IPS DF 6.9 (cell line): ENCODE results near the gene CYP11A1.

Experiments
- DNase-seq: peaks from one replicate; pipeline ENCODE4 v3.0.0-alpha.2; 2013; ENCODE audit warnings: low read depth, low spot score
- H3K27ac ChIP-seq: one replicate; pipeline ENCODE4 v1.5.1; 2013; ENCODE audit warnings: low read length, control low read depth
- H3K27me3 ChIP-seq: 2 replicates; pipeline ENCODE4 v1.6.1; 2013; ENCODE audit warnings: mild to moderate bottlenecking, low read length; ENCODE audit not compliant: control insufficient read depth, insufficient read depth
- H3K36me3 ChIP-seq: 2 replicates; pipeline ENCODE4 v1.6.1; 2013; ENCODE audit warnings: low read length; ENCODE audit not compliant: control insufficient read depth, insufficient read depth
- H3K4me1 ChIP-seq: 2 replicates; pipeline ENCODE4 v1.6.1; 2013; ENCODE audit warnings: low read length; ENCODE audit not compliant: control insufficient read depth, insufficient read depth
- H3K4me3 ChIP-seq: 2 replicates; pipeline ENCODE4 v1.5.1; 2013; ENCODE audit warnings: mild to moderate bottlenecking, low read length
- H3K9me3 ChIP-seq: 2 replicates; pipeline ENCODE4 v1.6.1; 2013; ENCODE audit warnings: low read length, inconsistent platforms; ENCODE audit not compliant: control insufficient read depth, insufficient read depth
- WGBS: extraction: QIAGEN DNeasy Blood & Tissue Kit; methylation state at CpG from one replicate; pipeline ENCODE4 v1.1.7; 2013; ENCODE audit warnings: mixed read lengths, missing lambda C conversion rate; ENCODE audit not compliant: insufficient read length, insufficient coverage; 5-methylcytosine and 5-hydroxymethylcytosine counted together

CYP11A1 gene

DNA sequence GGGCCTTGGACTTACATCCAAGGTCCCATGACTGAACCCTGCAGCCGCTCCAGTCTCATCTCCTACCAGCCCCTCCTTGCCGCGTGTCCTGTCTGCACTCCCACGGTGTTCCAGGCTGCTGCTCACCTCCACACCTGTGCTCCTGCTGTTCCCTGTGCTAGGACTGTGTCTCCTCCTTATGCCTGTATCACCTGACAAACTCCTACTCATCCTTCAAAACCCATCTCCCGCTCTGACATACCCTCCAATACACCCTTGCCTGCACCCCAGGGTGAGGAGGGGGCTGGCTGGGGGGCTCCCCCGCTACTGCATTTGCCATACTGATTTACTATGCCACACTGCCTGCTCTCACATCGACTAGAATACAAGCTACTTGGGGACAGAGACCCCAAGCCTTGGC, 53.6 kb downstream of the CYP11A1 start:
- no peaks in the 10 kb centered on the region for H3K9me3 ChIP-seq
- WGBS: no CpG with 5 or more reads among the region's 7 CpGs
- DNase-seq: no peak
- H3K4me1 ChIP-seq: peaks cover 18% of the 10 kb centered on the region
- H3K4me3 ChIP-seq: no peak overlapping the region
- no peaks in the 10 kb centered on the region for H3K27me3 ChIP-seq
- H3K36me3 ChIP-seq: no peaks in the 10 kb centered on the region
- no peak overlapping the region for H3K27ac ChIP-seq

DNA sequence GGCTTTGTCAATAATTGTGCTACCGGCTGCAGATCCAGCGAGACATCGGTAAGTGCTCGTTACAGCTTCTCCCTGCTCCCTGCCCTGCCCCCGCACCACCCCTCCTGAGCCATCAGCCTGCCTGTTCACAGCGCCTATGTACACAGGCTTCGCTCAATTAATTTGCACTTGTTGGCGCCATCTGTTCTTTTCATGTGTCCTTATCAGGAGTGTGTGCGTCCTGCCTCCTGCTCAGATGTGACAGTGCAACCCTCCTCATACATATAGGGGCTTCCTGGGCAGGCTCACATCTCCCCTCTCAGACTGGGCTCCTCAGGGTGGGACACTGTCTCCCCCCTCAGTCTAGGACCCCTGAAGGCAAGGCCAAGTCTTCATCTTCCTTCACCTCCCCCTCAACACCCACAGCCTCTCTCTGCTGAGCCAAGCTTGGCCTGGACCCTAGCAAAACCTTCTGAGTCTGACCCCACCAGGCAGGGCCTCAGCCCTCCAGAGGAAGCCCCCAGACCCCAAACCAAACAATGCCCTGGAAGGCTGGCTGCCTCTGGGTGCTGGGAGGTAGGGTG, 54.9 kb downstream of the CYP11A1 start:
- H3K36me3 ChIP-seq: no peaks in the 10 kb centered on the region
- H3K27me3 ChIP-seq: no peaks in the 10 kb centered on the region
- H3K9me3 ChIP-seq: no peaks in the 10 kb centered on the region
- no CpG with 5 or more reads among the region's 9 CpGs for WGBS
- DNase-seq: no peak
- no peak overlapping the region for H3K4me3 ChIP-seq
- H3K4me1 ChIP-seq: peaks cover 19% of the 10 kb centered on the region
- H3K27ac ChIP-seq: no peak overlapping the region

DNA sequence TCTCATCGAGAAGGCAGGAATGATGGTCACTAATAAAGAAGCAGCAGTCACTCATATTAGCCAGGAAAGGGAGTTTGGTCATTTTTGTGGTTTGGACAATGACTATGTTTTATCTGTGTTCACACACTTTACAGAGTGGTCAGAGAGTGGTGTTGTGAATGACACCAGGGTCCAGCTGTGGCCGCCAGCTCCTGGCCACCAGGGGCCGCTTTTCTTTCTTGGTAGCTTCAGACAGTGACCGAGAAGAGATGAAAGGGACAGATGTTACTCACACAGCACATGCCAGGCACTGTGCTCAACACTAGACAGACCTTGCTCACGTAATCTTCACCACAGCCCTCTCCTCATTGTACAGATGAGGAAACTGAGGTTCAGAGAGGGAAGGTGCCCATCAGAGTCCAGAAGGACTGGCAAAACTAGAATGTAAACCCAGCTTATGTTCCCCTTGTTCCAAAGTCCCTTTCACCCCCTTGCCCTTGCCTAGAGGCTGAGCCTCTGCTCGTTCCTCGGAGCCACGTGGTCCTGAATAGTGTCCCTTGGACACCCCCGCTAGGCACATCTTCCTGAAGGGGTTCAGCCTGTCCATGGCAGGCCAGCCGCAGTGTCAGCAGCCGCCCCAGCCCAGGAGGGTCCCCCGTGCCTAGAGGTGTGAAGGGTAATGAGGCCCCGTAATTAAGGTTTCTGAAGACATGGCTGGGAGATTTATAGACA, 55.6 kb downstream of the CYP11A1 start:
- no peak overlapping the region for H3K4me3 ChIP-seq
- no peaks in the 10 kb centered on the region for H3K9me3 ChIP-seq
- no peaks in the 10 kb centered on the region for H3K27me3 ChIP-seq
- no peak overlapping the region for H3K27ac ChIP-seq
- no peak for DNase-seq
- WGBS: no CpG with 5 or more reads among the region's 13 CpGs
- peaks cover 19% of the 10 kb centered on the region for H3K4me1 ChIP-seq
- H3K36me3 ChIP-seq: no peaks in the 10 kb centered on the region

DNA sequence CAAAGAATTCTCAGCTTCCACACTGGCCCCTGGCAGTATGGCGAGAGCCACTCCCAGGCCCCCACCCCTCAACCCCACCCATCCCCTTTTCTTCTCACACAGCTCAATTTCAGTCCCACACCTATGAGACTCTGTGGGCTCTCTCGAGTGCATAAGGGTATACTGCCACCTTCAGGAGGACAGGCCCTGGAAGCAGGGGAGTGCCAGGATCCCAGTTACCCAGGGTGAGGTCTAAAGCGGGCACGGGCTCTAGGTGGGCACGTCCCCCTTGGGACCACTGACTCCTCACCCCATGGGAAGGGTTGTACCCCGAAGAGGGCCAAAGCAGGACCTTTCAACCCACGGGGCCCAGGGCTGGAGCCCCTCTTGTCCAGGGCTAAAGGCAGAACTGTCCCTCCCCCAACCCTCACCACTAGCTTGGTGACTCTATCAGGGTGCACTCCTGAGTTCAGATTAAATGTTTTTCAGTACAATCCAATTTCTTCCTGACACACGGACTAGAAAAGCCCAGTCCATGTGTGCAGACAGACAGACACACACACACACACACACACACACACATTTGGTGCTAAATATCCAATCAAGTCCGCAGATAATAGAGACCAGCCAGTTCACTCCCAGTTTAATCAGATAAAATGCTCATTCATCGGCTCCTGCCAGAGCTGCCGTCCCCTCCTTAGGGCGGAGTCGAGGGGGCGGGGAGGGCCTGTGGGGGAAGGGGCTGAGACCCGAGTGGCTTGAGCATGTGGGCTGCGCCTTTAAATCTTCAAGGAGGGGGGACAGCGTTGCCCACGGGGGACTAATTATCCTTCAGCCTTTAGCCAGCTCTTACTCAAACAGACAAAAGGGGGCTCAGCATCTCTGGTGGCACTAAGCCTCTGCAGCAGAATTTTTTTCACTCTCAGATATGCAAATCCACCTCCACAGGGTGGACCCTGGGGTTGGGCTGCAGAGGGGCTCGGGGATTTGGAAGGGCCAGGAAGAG, 59.3 kb downstream of the CYP11A1 start:
- DNase-seq: no peak
- H3K4me1 ChIP-seq: peaks cover 8% of the 10 kb centered on the region
- H3K27ac ChIP-seq: no peak overlapping the region
- H3K36me3 ChIP-seq: no peaks in the 10 kb centered on the region
- no CpG with 5 or more reads among the region's 19 CpGs for WGBS
- no peaks in the 10 kb centered on the region for H3K9me3 ChIP-seq
- no peak overlapping the region for H3K4me3 ChIP-seq
- H3K27me3 ChIP-seq: no peaks in the 10 kb centered on the region

DNA sequence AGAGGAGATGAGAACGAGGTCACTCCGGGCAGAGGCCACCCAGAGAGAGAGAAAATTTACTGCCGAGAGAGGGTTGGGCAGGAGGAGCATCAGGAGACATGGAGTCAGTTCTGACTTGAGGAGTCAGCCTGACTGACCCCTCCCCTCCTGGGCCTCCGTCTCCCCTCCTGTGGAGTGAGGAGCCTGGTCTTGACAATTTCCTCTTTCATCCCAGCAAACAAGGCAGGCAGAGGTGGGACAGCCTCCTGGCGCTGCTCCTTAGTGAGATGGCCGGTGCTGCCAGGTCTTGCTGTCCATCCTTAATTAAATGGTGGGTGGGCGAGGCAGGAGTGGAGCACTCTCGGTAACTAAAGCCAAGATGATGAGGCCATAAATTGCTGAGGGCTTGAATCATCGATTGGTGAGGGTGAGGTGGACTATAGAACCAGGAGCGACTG, 60.6 kb downstream of the CYP11A1 start:
- H3K27ac ChIP-seq: no peak overlapping the region
- H3K9me3 ChIP-seq: no peaks in the 10 kb centered on the region
- H3K36me3 ChIP-seq: no peaks in the 10 kb centered on the region
- no peak overlapping the region for H3K4me3 ChIP-seq
- no CpG with 5 or more reads among the region's 10 CpGs for WGBS
- no peak for DNase-seq
- H3K27me3 ChIP-seq: no peaks in the 10 kb centered on the region
- peaks cover 12% of the 10 kb centered on the region for H3K4me1 ChIP-seq

DNA sequence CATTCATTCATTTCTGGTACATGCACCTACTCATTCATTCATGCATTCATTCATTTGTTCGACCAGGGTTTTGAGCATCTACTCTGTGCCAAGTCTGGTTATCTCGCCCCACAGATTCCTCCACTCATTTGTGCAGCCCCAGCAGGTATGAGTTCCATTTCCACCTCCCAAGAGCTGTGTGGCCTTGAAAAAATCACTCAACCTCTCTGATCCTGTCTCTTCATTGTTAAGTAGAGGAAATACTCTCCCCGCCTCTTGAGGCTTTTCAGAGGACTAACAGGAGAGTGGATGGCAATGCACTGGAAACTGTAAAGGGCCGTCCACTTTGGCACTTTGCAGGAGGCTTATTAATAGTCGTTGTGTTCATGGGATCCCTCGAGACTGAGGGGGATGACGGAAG, 61.8 kb downstream of the CYP11A1 start:
- no peaks in the 10 kb centered on the region for H3K36me3 ChIP-seq
- no peak overlapping the region for H3K4me3 ChIP-seq
- H3K9me3 ChIP-seq: no peaks in the 10 kb centered on the region
- peaks cover 4% of the 10 kb centered on the region; the same call in 1 of the 2 replicates for H3K27me3 ChIP-seq
- H3K4me1 ChIP-seq: peaks cover 13% of the 10 kb centered on the region
- no peak for DNase-seq
- no peak overlapping the region for H3K27ac ChIP-seq
- WGBS: no CpG with 5 or more reads among the region's 7 CpGs

DNA sequence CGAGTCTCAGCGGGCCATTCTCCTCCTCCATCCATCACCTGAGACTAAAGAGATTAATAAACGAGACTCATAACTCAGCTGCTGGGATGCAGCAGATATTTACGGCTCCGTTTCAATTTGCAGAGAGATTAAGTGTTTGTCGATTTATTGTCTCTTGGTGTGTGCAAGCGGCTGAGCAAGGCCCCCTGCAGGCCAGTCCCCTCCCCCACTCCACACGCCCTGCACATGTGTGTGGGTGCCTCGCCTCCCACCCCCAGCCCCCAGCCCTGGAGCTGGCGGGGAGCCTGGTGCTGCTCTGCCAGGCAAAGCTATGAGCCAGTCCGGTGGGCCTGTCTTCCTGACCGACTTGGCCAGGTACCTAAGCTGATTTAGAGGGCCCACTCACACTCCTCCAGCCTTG, 63.0 kb downstream of the CYP11A1 start:
- H3K27ac ChIP-seq: no peak overlapping the region
- no CpG with 5 or more reads among the region's 12 CpGs for WGBS
- no peaks in the 10 kb centered on the region for H3K9me3 ChIP-seq
- H3K27me3 ChIP-seq: peaks cover 4% of the 10 kb centered on the region; the same call in 1 of the 2 replicates
- H3K4me3 ChIP-seq: no peak overlapping the region
- H3K36me3 ChIP-seq: no peaks in the 10 kb centered on the region
- no peak for DNase-seq
- H3K4me1 ChIP-seq: peaks cover 17% of the 10 kb centered on the region

DNA sequence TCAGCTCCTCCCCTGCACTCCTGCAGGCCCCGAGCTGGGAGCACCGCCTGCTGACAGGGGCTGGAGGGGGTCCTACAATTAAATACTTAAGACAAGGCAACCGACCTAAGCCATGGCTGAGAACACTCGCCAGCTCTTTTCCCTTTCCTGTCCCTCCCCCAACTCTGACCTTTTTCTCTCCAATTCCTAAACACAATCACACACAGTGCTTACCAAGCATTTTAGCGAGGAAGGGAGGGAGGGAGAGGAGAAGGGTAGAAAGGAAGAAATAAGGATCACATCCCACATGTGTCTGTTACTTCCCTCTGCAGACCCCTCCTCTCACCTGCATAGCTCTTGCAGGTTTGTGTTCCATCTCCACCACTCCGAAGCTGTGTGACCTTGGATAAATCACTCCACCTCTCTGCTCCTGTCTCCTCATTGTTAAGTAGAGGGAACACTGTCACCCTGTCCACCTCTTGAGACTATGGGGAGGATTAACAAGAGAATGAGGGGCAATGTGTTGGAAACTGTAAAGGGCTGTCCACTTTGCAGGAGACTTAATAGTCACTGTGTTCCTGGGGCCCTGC, 63.6 kb downstream of the CYP11A1 start:
- no peaks in the 10 kb centered on the region for H3K36me3 ChIP-seq
- H3K9me3 ChIP-seq: no peaks in the 10 kb centered on the region
- H3K4me1 ChIP-seq: peaks cover 16% of the 10 kb centered on the region
- H3K4me3 ChIP-seq: no peak overlapping the region
- WGBS: no CpG with 5 or more reads among the region's 6 CpGs
- peaks cover 4% of the 10 kb centered on the region; the same call in 1 of the 2 replicates for H3K27me3 ChIP-seq
- DNase-seq: no peak
- no peak overlapping the region for H3K27ac ChIP-seq

DNA sequence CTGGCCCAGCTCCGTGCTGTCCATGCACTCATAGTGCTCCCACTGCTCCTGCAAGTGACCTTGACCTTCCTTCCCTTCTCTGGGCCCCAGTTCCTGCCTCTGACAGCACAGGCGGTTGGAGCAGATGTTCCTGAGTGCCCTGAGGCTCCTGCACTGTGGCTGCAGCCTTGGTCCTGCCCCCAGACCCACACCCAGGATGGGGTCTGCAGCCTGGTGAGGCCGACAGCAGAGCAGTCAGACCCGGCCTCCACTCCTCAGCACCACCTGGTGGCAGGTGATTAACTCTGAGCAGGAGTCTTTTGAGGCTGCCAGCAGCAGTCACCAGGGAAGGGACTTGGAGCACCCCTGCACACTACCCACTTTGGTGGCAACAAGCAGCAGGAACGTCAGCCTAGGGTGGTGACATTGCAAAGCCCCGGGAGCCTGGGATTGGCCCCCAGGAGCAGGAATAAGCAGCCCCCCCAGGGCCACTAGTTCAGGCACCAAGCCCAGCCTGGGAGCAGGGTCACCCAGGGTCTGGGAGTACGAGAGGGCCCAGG, 64.6 kb downstream of the CYP11A1 start:
- Histone ChIP-seq H3K4me1 (peaks cover 13% of the 10 kb centered on the region), H3K27me3 (peaks cover 4% of the 10 kb centered on the region; the same call in 1 of the 2 replicates)
- WGBS: no CpG with 5 or more reads among the region's 7 CpGs

More for the DNA sequence above, 64.6 kb downstream of the CYP11A1 start:
- H3K4me3 ChIP-seq: no peak overlapping the region
- DNase-seq: no peak
- no peak overlapping the region for H3K27ac ChIP-seq
- H3K36me3 ChIP-seq: no peaks in the 10 kb centered on the region
- H3K9me3 ChIP-seq: no peaks in the 10 kb centered on the region
